Adipocyte (in vitro differentiated cells): Measurements from ENCODE around the gene PGC.
A peak's percentile ranks its signal among the peaks of the same experiment; 100 is the strongest.

Experiments
- DNase-seq: peaks from one replicate; pipeline ENCODE4 v3.0.0-alpha.2; 2015; ENCODE audit warnings: low read depth
- H3K27me3 ChIP-seq: replicated peaks from 2 replicates; pipeline ENCODE4 v1.7.0; 2013; ENCODE audit warnings: mild to moderate bottlenecking, low read length, moderate library complexity; ENCODE audit not compliant: control insufficient read depth, insufficient read depth
- H3K36me3 ChIP-seq: 2 replicates; pipeline ENCODE4 v1.7.0; 2013; ENCODE audit warnings: low read length, mild to moderate bottlenecking, moderate library complexity; ENCODE audit not compliant: control insufficient read depth, insufficient read depth, severe bottlenecking
- H3K4me1 ChIP-seq: 2 replicates; pipeline ENCODE4 v1.7.0; 2013; ENCODE audit warnings: mild to moderate bottlenecking, low read length, moderate library complexity; ENCODE audit not compliant: control insufficient read depth, insufficient read depth
- H3K4me3 ChIP-seq: 2 replicates; pipeline ENCODE4 v1.7.0; 2013; ENCODE audit warnings: mild to moderate bottlenecking, low read length, moderate library complexity
- H3K9ac ChIP-seq: 2 replicates; pipeline ENCODE4 v1.7.0; 2013; ENCODE audit warnings: mild to moderate bottlenecking, low read length, moderate library complexity
- H3K9me3 ChIP-seq: 2 replicates; pipeline ENCODE4 v1.7.0; 2013; ENCODE audit warnings: mild to moderate bottlenecking, low read length, moderate library complexity; ENCODE audit not compliant: control insufficient read depth

Gene PGC

GRCh38 chr6:41784581-41785171 lies 37.5 kb upstream of the PGC start:
- no peak overlapping the region for H3K4me3 ChIP-seq
- peaks cover 8% of the 10 kb centered on the region for H3K36me3 ChIP-seq
- no peak overlapping the region for H3K9ac ChIP-seq
- H3K9me3 ChIP-seq, result no peaks in the 10 kb centered on the region
- DNase-seq, result no peak
- peaks cover 27% of the 10 kb centered on the region for H3K4me1 ChIP-seq
- H3K27me3 ChIP-seq, result no peaks in the 10 kb centered on the region

GRCh38 chr6:41783106-41783780 lies 36.0 kb upstream of the PGC start:
- Histone ChIP-seq H3K9ac (no peak overlapping the region), H3K4me3 (no peak overlapping the region), H3K4me1 (peaks cover 24% of the 10 kb centered on the region), H3K27me3 (no peaks in the 10 kb centered on the region), H3K36me3 (no peaks in the 10 kb centered on the region), H3K9me3 (no peaks in the 10 kb centered on the region)
- no peak for DNase-seq

GRCh38 chr6:41781366-41781730 lies 34.2 kb upstream of the PGC start:
- Histone ChIP-seq H3K9me3 (no peaks in the 10 kb centered on the region), H3K4me3 (peak overlapping the region; percentile 76), H3K9ac (peak overlapping the region; percentile 73), H3K36me3 (no peaks in the 10 kb centered on the region), H3K4me1 (peaks cover 24% of the 10 kb centered on the region), H3K27me3 (no peaks in the 10 kb centered on the region)
- no peak for DNase-seq

- peak within 1 kb of the TSS; percentile 91 for H3K4me3 ChIP-seq
- H3K9ac ChIP-seq, result peak within 1 kb of the TSS; percentile 89
- H3K27me3 ChIP-seq, result no peaks in the 10 kb centered on the region
- no peaks in the 10 kb centered on the region for H3K36me3 ChIP-seq
- peaks cover 20% of the 10 kb centered on the region for H3K4me1 ChIP-seq
- peak; percentile 46 for DNase-seq
- H3K9me3 ChIP-seq, result no peaks in the 10 kb centered on the region
Observed at GRCh38 chr6:41780551-41781365, 33.6 kb upstream of the PGC start, which contains the start of gene PRICKLE4. Gene PRICKLE4, plus strand, starts transcription at chr6:41780782. Its CDS starts 2,692 bp downstream, at chr6:41783474.

GRCh38 chr6:41779788-41780550 lies 32.8 kb upstream of the PGC start, which contains the start of gene FRS3:
Gene FRS3, minus strand, starts transcription at chr6:41779900. Its CDS starts 2,913 bp downstream, at chr6:41776987.
- peak; percentile 98 for DNase-seq
- Histone ChIP-seq H3K36me3 (peaks cover 6% of the 10 kb centered on the region), H3K4me3 (peak within 1 kb of the TSS; percentile 91), H3K4me1 (peaks cover 18% of the 10 kb centered on the region), H3K9me3 (no peaks in the 10 kb centered on the region), H3K27me3 (no peaks in the 10 kb centered on the region), H3K9ac (peak within 1 kb of the TSS; percentile 89)

GRCh38 chr6:41779336-41779735 lies 32.1 kb upstream of the PGC start:
- H3K9ac ChIP-seq, result peak overlapping the region; percentile 89
- no peaks in the 10 kb centered on the region for H3K27me3 ChIP-seq
- peak; percentile 12 for DNase-seq
- H3K36me3 ChIP-seq, result peaks cover 12% of the 10 kb centered on the region
- H3K4me3 ChIP-seq, result peak overlapping the region; percentile 91
- no peaks in the 10 kb centered on the region for H3K9me3 ChIP-seq
- peaks cover 18% of the 10 kb centered on the region for H3K4me1 ChIP-seq

GRCh38 chr6:41778895-41779294 lies 31.7 kb upstream of the PGC start:
- peaks cover 15% of the 10 kb centered on the region for H3K36me3 ChIP-seq
- H3K4me3 ChIP-seq, result peak overlapping the region; percentile 91
- no peak for DNase-seq
- H3K4me1 ChIP-seq, result peaks cover 18% of the 10 kb centered on the region
- H3K27me3 ChIP-seq, result no peaks in the 10 kb centered on the region
- peak overlapping the region; percentile 89 for H3K9ac ChIP-seq
- no peaks in the 10 kb centered on the region for H3K9me3 ChIP-seq

GRCh38 chr6:41777551-41778285 lies 30.5 kb upstream of the PGC start:
- Histone ChIP-seq H3K9me3 (no peaks in the 10 kb centered on the region), H3K9ac (no peak overlapping the region), H3K4me1 (peaks cover 18% of the 10 kb centered on the region), H3K4me3 (no peak overlapping the region), H3K36me3 (peaks cover 17% of the 10 kb centered on the region), H3K27me3 (no peaks in the 10 kb centered on the region)
- no peak for DNase-seq

- Histone ChIP-seq H3K9me3 (no peaks in the 10 kb centered on the region), H3K4me1 (peaks cover 7% of the 10 kb centered on the region), H3K27me3 (no peaks in the 10 kb centered on the region), H3K36me3 (peaks cover 37% of the 10 kb centered on the region), H3K9ac (no peak overlapping the region), H3K4me3 (no peak overlapping the region)
- DNase-seq, result no peak
Observed at GRCh38 chr6:41775293-41775882, 28.2 kb upstream of the PGC start.

GRCh38 chr6:41774841-41775240 lies 27.6 kb upstream of the PGC start:
- H3K4me1 ChIP-seq, result peaks cover 7% of the 10 kb centered on the region
- no peaks in the 10 kb centered on the region for H3K27me3 ChIP-seq
- no peak for DNase-seq
- no peaks in the 10 kb centered on the region for H3K9me3 ChIP-seq
- H3K9ac ChIP-seq, result no peak overlapping the region
- no peak overlapping the region for H3K4me3 ChIP-seq
- peaks cover 37% of the 10 kb centered on the region for H3K36me3 ChIP-seq
